ENCODE results near the gene FAM151A. TPM values are rescaled to one million over a fixed set of nuclear protein-coding genes. Genes with fewer than 3 reads are reported as not detected.

Gene FAM151A
- total and polyA plus RNA-seq, 2 experiments from 2014 or later: 0.10 TPM; not detected in 1

DNA sequence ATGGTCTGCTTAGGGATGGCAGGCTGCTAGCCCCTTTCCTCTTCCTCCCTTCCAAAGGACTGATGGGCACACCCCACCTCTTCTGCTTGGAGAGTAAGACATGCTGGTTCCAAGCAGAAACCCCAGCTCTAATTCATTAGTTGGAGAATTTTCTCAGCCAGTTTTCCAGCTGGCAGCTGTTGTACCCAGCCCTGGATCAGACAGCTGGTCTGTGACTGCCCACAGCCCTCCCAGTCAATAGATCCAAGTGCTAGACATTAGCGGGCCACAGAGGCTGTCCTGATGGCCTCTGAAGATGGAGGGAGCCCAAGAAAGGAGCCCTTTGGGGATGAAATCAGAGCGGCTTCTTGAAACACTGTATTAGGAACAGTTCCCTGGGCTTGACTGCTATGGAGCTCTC lies 39.5 kb downstream of the FAM151A start:
- H3K79me2 ChIP-seq (replicated peaks; ENCODE audit: insufficient read depth): no peaks in the 10 kb centered on the region
- Mint-ChIP-seq H3K27me3 (ENCODE audit: insufficient read depth, low read depth, poor library complexity) (peaks cover 19% of the 10 kb centered on the region), H3K36me3 (ENCODE audit: low read depth) (no peaks in the 10 kb centered on the region; the same call in 2 of the 3 replicates), H3K9me3 (no peaks in the 10 kb centered on the region), H3K4me1 (peaks cover 46% of the 10 kb centered on the region), H3K27ac (no peak overlapping the region), H3K4me3 (no peak overlapping the region)
- no peaks in the 10 kb centered on the region for H3K27me3 ChIP-seq (ENCODE audit: insufficient read depth)
- no peak overlapping the region for H3K27ac ChIP-seq (ENCODE audit: low read depth)
- DNase-seq (ENCODE audit: low spot score) (no peak), ATAC-seq (no peak)
- no peak overlapping the region for H2AFZ ChIP-seq
- H3K4me3 ChIP-seq: no peak overlapping the region
- H3K4me1 ChIP-seq (ENCODE audit: insufficient read depth): no peaks in the 10 kb centered on the region; the same call in 1 of the 2 replicates
- no peaks in the 10 kb centered on the region for H3K36me3 ChIP-seq (ENCODE audit: insufficient read depth)
- no peaks in the 10 kb centered on the region for H3F3A ChIP-seq (replicated peaks; ENCODE audit: low read depth)
- TF ChIP-seq, protein P1, sequence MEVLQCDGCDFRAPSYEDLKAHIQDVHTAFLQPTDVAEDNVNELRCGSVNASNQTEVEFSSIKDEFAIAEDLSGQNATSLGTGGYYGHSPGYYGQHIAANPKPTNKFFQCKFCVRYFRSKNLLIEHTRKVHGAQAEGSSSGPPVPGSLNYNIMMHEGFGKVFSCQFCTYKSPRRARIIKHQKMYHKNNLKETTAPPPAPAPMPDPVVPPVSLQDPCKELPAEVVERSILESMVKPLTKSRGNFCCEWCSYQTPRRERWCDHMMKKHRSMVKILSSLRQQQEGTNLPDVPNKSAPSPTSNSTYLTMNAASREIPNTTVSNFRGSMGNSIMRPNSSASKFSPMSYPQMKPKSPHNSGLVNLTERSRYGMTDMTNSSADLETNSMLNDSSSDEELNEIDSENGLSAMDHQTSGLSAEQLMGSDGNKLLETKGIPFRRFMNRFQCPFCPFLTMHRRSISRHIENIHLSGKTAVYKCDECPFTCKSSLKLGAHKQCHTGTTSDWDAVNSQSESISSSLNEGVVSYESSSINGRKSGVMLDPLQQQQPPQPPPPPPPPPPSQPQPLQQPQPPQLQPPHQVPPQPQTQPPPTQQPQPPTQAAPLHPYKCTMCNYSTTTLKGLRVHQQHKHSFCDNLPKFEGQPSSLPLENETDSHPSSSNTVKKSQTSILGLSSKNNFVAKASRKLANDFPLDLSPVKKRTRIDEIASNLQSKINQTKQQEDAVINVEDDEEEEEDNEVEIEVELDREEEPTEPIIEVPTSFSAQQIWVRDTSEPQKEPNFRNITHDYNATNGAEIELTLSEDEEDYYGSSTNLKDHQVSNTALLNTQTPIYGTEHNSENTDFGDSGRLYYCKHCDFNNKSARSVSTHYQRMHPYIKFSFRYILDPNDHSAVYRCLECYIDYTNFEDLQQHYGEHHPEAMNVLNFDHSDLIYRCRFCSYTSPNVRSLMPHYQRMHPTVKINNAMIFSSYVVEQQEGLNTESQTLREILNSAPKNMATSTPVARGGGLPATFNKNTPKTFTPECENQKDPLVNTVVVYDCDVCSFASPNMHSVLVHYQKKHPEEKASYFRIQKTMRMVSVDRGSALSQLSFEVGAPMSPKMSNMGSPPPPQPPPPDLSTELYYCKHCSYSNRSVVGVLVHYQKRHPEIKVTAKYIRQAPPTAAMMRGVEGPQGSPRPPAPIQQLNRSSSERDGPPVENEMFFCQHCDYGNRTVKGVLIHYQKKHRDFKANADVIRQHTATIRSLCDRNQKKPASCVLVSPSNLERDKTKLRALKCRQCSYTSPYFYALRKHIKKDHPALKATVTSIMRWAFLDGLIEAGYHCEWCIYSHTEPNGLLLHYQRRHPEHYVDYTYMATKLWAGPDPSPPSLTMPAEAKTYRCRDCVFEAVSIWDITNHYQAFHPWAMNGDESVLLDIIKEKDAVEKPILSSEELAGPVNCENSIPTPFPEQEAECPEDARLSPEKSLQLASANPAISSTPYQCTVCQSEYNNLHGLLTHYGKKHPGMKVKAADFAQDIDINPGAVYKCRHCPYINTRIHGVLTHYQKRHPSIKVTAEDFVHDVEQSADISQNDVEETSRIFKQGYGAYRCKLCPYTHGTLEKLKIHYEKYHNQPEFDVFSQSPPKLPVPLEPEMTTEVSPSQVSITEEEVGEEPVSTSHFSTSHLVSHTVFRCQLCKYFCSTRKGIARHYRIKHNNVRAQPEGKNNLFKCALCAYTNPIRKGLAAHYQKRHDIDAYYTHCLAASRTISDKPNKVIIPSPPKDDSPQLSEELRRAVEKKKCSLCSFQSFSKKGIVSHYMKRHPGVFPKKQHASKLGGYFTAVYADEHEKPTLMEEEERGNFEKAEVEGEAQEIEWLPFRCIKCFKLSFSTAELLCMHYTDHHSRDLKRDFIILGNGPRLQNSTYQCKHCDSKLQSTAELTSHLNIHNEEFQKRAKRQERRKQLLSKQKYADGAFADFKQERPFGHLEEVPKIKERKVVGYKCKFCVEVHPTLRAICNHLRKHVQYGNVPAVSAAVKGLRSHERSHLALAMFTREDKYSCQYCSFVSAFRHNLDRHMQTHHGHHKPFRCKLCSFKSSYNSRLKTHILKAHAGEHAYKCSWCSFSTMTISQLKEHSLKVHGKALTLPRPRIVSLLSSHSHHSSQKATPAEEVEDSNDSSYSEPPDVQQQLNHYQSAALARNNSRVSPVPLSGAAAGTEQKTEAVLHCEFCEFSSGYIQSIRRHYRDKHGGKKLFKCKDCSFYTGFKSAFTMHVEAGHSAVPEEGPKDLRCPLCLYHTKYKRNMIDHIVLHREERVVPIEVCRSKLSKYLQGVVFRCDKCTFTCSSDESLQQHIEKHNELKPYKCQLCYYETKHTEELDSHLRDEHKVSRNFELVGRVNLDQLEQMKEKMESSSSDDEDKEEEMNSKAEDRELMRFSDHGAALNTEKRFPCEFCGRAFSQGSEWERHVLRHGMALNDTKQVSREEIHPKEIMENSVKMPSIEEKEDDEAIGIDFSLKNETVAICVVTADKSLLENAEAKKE (CRISPR knock-in tag; IDR thresholded peaks at IDR 0.05): no peak
- TF ChIP-seq, protein P2, sequence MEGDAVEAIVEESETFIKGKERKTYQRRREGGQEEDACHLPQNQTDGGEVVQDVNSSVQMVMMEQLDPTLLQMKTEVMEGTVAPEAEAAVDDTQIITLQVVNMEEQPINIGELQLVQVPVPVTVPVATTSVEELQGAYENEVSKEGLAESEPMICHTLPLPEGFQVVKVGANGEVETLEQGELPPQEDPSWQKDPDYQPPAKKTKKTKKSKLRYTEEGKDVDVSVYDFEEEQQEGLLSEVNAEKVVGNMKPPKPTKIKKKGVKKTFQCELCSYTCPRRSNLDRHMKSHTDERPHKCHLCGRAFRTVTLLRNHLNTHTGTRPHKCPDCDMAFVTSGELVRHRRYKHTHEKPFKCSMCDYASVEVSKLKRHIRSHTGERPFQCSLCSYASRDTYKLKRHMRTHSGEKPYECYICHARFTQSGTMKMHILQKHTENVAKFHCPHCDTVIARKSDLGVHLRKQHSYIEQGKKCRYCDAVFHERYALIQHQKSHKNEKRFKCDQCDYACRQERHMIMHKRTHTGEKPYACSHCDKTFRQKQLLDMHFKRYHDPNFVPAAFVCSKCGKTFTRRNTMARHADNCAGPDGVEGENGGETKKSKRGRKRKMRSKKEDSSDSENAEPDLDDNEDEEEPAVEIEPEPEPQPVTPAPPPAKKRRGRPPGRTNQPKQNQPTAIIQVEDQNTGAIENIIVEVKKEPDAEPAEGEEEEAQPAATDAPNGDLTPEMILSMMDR (conservative IDR thresholded peaks at IDR 0.05; ENCODE audit: low read depth in 2 of 2): no peak
- no peak for TF ChIP-seq JUNB (IDR thresholded peaks at IDR 0.05; ENCODE audit: unreplicated experiment)
- TF ChIP-seq, protein P3, sequence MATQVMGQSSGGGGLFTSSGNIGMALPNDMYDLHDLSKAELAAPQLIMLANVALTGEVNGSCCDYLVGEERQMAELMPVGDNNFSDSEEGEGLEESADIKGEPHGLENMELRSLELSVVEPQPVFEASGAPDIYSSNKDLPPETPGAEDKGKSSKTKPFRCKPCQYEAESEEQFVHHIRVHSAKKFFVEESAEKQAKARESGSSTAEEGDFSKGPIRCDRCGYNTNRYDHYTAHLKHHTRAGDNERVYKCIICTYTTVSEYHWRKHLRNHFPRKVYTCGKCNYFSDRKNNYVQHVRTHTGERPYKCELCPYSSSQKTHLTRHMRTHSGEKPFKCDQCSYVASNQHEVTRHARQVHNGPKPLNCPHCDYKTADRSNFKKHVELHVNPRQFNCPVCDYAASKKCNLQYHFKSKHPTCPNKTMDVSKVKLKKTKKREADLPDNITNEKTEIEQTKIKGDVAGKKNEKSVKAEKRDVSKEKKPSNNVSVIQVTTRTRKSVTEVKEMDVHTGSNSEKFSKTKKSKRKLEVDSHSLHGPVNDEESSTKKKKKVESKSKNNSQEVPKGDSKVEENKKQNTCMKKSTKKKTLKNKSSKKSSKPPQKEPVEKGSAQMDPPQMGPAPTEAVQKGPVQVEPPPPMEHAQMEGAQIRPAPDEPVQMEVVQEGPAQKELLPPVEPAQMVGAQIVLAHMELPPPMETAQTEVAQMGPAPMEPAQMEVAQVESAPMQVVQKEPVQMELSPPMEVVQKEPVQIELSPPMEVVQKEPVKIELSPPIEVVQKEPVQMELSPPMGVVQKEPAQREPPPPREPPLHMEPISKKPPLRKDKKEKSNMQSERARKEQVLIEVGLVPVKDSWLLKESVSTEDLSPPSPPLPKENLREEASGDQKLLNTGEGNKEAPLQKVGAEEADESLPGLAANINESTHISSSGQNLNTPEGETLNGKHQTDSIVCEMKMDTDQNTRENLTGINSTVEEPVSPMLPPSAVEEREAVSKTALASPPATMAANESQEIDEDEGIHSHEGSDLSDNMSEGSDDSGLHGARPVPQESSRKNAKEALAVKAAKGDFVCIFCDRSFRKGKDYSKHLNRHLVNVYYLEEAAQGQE (IDR thresholded peaks at IDR 0.05; ENCODE audit: unreplicated experiment): no peak
- TF ChIP-seq, protein P4, sequence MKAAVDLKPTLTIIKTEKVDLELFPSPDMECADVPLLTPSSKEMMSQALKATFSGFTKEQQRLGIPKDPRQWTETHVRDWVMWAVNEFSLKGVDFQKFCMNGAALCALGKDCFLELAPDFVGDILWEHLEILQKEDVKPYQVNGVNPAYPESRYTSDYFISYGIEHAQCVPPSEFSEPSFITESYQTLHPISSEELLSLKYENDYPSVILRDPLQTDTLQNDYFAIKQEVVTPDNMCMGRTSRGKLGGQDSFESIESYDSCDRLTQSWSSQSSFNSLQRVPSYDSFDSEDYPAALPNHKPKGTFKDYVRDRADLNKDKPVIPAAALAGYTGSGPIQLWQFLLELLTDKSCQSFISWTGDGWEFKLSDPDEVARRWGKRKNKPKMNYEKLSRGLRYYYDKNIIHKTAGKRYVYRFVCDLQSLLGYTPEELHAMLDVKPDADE (IDR thresholded peaks at IDR 0.05): no peak
- TF ChIP-seq STAT1 (IDR thresholded peaks at IDR 0.05; ENCODE audit: unreplicated experiment): no peak
- no peak for TF ChIP-seq ZNF114 (CRISPR knock-in tag; IDR thresholded peaks at IDR 0.05)
- no peak for TF ChIP-seq CREB1 (CRISPR knock-in tag; IDR thresholded peaks at IDR 0.05; ENCODE audit: low read depth)
- TF ChIP-seq POLR2AphosphoS5 (IDR thresholded peaks at IDR 0.05; ENCODE audit: low read depth): no peak
- no peak for TF ChIP-seq EZH2phosphoT487 (IDR thresholded peaks at IDR 0.05; ENCODE audit: unreplicated experiment)
- TF ChIP-seq ZNF331 (CRISPR knock-in tag; IDR thresholded peaks at IDR 0.05; ENCODE audit: low read depth): no peak
- no peak for TF ChIP-seq NANOG (IDR thresholded peaks at IDR 0.05; ENCODE audit: borderline replicate concordance)
- no peak for TF ChIP-seq EZH2 (IDR thresholded peaks at IDR 0.05; ENCODE audit: low read depth, unreplicated experiment)
- H4K20me1 ChIP-seq (replicated peaks; ENCODE audit: insufficient read depth): no peaks in the 10 kb centered on the region
- no peak overlapping the region for H3K4me2 ChIP-seq
- H3K9me2 ChIP-seq (ENCODE audit: insufficient read depth): no peaks in the 10 kb centered on the region

Data from GM23338 (cell line).